ENCODE measurements around the gene WDR64. TPM values are rescaled to one million over a fixed set of nuclear protein-coding genes. Genes with fewer than 3 reads are reported as not detected.

WDR64 gene
- total RNA-seq, 1 experiment from 2014 or later: not detected

- Histone ChIP-seq H3K27me3 (ENCODE audit: low read length) (no peaks in the 10 kb centered on the region), H3K9me3 (ENCODE audit: low read length) (no peaks in the 10 kb centered on the region), H3K36me3 (ENCODE audit: low read depth, low read length) (peaks cover 16% of the 10 kb centered on the region), H3K4me2 (ENCODE audit: low read length) (peak within 1 kb of the TSS; percentile 89), H3F3A (ENCODE audit: low read length, unreplicated experiment) (no peaks in the 10 kb centered on the region), H3K4me1 (ENCODE audit: insufficient read depth, low read length) (peaks cover 18% of the 10 kb centered on the region), H2AFZ (ENCODE audit: low read length) (peak within 1 kb of the TSS; percentile 95), H3K9me2 (replicated peaks; ENCODE audit: low read length) (no peaks in the 10 kb centered on the region), H3K79me2 (ENCODE audit: low read length) (peaks cover 26% of the 10 kb centered on the region), H3K4me3 (ENCODE audit: low read length) (peak within 1 kb of the TSS; percentile 84), H3K9ac (ENCODE audit: low read length) (peak within 1 kb of the TSS; percentile 91), H3K27ac (ENCODE audit: low read length) (peak within 1 kb of the TSS; percentile 89), H4K20me1 (ENCODE audit: low read length) (0 out of 2 replicates have a peak, but pooled peaks cover 3% of the 10 kb centered on the region)
- ChIA-PET CTCF (interaction anchor here (0.6 to 1.2 kb wide), 3 partner anchors 34 to 237 kb away, joined by 3 to 4 read pairs (median 3); no protein-coding TSS in a partner anchor), POLR2A (ENCODE audit: unreplicated experiment) (interaction anchor here (0.6 kb wide), 1 partner anchor 190 kb away, joined by 12 read pairs; no protein-coding TSS in a partner anchor)
- TSS peak; percentile 75 for BruUV-seq (replicated peaks)
- intact Hi-C loops (cut with micrococcal nuclease): loop anchor here (5.0 kb wide), 1 partner anchor 139 kb away; no protein-coding TSS in a partner anchor
- DNase-seq: peak; percentile 97
- TF ChIP-seq CTCF (conservative IDR thresholded peaks at IDR 0.05; ENCODE audit: low read depth, low read length) (peak; percentile 66), EZH2phosphoT487 (IDR thresholded peaks at IDR 0.05; ENCODE audit: borderline replicate concordance, low read length) (no peak), EZH2 (IDR thresholded peaks at IDR 0.05; ENCODE audit: low read length, unreplicated experiment) (no peak)
- peak; percentile 90 for ATAC-seq
Measured at GRCh38 chr1:241847796-241848685, 196.0 kb downstream of the WDR64 start, which contains the start of gene EXO1. Gene EXO1 (plus strand): TSS chr1:241848204. CDS start chr1:241850426, 2,222 bp downstream.

- DNase-seq (no peak), ATAC-seq (peak; percentile 10)
- peaks cover 22% of the 10 kb centered on the region for H3K36me3 ChIP-seq (ENCODE audit: low read depth, low read length)
- no peaks in the 10 kb centered on the region for H3F3A ChIP-seq (ENCODE audit: low read length, unreplicated experiment)
- H3K9me2 ChIP-seq (replicated peaks; ENCODE audit: low read length): no peaks in the 10 kb centered on the region
- CTCF ChIA-PET: no interaction called here
- H3K9ac ChIP-seq (ENCODE audit: low read length): peak overlapping the region; percentile 91
- peaks cover 26% of the 10 kb centered on the region for H3K79me2 ChIP-seq (ENCODE audit: low read length)
- POLR2A ChIA-PET (ENCODE audit: unreplicated experiment): no interaction called here
- peak overlapping the region; percentile 95 for H2AFZ ChIP-seq (ENCODE audit: low read length)
- H4K20me1 ChIP-seq (ENCODE audit: low read length): 0 out of 2 replicates have a peak, but pooled peaks cover 3% of the 10 kb centered on the region
- intact Hi-C loops (cut with micrococcal nuclease): loop anchor here (5.0 kb wide), 1 partner anchor 138 kb away; no protein-coding TSS in a partner anchor
- peaks cover 18% of the 10 kb centered on the region for H3K4me1 ChIP-seq (ENCODE audit: insufficient read depth, low read length)
- BruUV-seq (replicated peaks): no TSS peak
- no peaks in the 10 kb centered on the region for H3K27me3 ChIP-seq (ENCODE audit: low read length)
- no peaks in the 10 kb centered on the region for H3K9me3 ChIP-seq (ENCODE audit: low read length)
- TF ChIP-seq EZH2phosphoT487 (IDR thresholded peaks at IDR 0.05; ENCODE audit: borderline replicate concordance, low read length) (no peak), EZH2 (IDR thresholded peaks at IDR 0.05; ENCODE audit: low read length, unreplicated experiment) (no peak), CTCF (conservative IDR thresholded peaks at IDR 0.05; ENCODE audit: low read depth, low read length) (no peak)
- H3K27ac ChIP-seq (ENCODE audit: low read length): no peak overlapping the region
- H3K4me2 ChIP-seq (ENCODE audit: low read length): peak overlapping the region; percentile 89
- H3K4me3 ChIP-seq (ENCODE audit: low read length): peak overlapping the region; percentile 84
Measured at GRCh38 chr1:241848686-241849344, 196.7 kb downstream of the WDR64 start.
